GM18909 (cell line): ENCODE data around the gene FAM90A1.
"Not testable (repeated sequence)": the region's sequence is repeated elsewhere in the genome, so short reads cannot be mapped to it uniquely, and the experiment has no call there.

ENCODE experiments used
- ATAC-seq: cut with Tn5 transposase; IDR thresholded peaks from one replicate; pipeline ENCODE4 v1.9.1; 2021; ENCODE audit warnings: mild to moderate bottlenecking; ENCODE audit not compliant: unreplicated experiment, poor library complexity

FAM90A1 gene

DNA sequence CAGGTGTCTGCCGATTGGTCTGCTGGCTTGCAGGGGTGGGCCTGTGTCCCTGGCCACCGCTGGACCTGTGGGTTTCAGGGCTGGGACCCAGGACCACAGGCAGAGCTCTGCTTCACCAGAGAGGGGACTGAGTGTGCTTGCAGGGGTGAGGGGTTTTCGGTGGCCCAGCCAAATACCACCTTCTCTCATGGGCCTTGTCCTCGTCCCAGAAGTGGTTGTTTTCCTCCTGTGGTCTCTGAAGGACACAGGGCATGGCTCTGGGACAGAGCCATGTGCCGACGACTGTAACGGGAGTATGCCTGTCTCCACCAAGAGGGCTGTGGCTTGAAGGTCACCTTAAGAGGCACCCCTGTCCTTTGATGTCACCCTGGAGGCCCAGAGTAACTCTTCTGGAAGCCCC is 7.3 kb upstream of the FAM90A1 start:
- not testable (repeated sequence) for ATAC-seq

GRCh38 chr12:8233935-8234495 is 6.6 kb upstream of the FAM90A1 start:
- ATAC-seq = not testable (repeated sequence)

GRCh38 chr12:8233300-8233855 is 6.0 kb upstream of the FAM90A1 start:
- ATAC-seq = not testable (repeated sequence)

DNA sequence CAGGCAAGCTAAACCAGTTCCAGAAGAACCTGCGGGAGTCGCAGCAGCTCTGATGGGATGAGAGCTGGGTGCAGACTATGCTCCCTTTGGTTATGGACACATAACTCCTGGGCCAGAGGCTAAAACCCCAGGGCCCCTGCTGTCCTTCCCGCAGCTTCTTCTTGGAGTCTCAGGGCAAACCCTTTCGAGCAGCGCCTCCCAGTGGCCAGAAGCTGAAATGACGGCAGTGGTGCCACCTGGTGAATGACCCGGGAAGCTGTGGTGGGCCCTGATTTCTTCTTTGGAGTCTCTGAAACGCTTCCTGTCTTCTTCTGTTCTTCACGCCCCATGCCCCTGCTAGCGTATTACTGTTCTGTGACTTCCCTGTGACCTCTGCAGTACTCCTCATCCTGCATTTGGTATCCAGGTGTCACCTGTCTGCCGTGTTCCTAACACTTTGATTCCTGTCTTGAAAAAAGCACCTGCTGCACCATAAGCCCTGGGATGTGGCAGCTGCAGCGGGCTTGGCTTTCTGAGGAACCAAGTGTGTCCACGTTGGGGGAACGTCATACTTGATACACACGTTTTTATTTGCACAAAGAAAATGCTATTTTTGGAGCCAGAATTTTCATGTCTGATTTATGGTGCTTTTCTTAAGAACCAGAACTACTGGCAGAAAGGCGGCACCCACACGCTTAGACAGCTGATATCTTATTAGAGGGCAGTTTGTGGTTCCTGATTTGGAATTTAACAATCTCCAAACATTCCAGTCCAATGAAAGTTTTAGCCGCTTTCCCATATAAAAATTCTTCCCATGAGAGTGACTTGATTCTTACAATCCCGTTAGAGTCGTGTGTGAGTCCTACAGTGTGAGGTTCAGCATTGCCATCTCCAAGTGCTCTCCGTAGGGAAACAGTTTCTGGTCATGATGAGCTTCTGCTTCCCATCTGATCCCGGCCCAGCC is 4.5 kb upstream of the FAM90A1 start:
- ATAC-seq = not testable (repeated sequence)

- not testable (repeated sequence) for ATAC-seq
These were observed 3.6 kb upstream of the FAM90A1 start for GRCh38 chr12:8231049-8231448.

GRCh38 chr12:8229486-8229885 is 2.1 kb upstream of the FAM90A1 start:
- ATAC-seq = not testable (repeated sequence)

GRCh38 chr12:8228607-8229006 is 1.2 kb upstream of the FAM90A1 start:
- not testable (repeated sequence) for ATAC-seq

DNA sequence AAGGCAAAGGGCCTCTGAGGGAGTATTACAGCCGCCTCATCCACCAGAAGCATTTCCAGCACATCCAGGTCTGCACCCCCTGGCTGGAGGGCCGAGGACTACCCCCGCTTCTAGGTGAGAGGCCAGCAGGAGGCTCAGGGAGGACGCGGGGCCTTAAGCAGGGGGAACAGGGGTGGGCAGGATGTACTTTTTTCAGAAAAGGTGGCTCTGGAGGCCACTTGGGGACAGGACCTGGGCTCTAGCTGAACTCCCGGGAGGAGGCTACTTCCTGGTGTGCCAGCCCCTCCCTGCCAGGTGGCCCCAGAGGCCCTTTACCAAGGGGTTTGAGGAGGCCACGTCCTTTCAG is 287 bp upstream of the FAM90A1 start:
- not testable (repeated sequence) for ATAC-seq

DNA sequence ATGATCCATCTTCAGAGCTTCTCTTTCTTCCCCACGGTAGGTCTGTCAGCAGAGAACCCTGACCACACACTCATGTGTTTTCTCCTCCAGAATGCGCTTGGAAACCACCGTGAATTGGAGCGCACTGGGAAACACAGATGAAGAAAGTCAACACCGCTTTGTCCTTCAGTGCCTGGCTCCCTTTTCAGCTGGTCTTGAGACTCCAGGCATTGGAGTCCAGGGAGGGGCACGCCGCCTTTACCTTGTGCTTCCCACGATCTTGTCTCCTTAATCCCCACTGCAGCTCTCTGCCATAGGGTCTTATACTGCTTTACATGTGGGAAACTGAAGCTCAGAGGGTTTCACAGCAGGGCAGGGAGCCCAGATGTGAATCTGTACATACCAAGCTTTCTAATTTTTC is 1.1 kb downstream of the FAM90A1 start:
- no peak for ATAC-seq

- ATAC-seq = not testable (repeated sequence)
These were observed 2.6 kb downstream of the FAM90A1 start for GRCh38 chr12:8224782-8225181.

DNA sequence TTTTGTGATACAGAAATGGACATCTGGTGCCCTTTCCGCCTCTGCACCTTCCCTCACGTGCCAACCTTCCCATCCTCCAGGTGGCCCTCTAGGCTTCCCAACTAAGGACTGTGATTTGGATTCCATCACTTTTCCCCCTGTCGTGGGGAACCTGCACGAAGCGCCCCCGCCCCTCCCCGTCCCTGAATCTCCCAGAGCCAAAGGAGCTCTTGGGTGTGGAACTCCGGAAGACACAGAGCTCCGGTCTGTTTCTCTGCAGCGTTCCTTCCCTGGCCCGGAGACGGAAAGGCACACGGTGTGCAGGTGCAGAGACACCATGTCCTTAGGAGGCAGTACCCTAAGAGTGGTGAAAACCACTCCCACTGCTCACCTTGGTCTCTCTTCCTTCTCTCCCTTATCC is 3.8 kb downstream of the FAM90A1 start:
- not testable (repeated sequence) for ATAC-seq

DNA sequence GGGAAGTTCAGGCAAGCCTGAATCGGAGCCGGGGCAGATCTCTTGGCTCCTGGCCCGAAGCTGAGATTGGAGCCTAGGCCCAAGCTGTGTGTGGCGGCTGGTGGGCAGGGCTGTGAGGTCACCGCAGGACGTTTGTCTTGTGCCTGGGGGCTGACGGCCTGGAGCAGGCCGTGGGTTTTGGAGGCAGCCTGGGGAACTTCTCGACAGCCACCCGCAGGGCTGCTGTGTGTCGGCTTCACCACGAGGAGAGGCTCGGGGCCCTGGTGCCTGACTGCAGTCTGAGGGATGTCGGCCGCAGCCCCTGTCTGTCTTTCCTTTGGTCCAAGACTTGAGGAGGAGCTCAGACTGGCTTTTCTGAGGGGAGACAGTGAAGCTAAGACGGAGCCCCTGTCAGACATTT is 5.1 kb downstream of the FAM90A1 start:
- ATAC-seq = not testable (repeated sequence)

- ATAC-seq = not testable (repeated sequence)
These were observed 5.6 kb downstream of the FAM90A1 start for GRCh38 chr12:8221844-8222243.

DNA sequence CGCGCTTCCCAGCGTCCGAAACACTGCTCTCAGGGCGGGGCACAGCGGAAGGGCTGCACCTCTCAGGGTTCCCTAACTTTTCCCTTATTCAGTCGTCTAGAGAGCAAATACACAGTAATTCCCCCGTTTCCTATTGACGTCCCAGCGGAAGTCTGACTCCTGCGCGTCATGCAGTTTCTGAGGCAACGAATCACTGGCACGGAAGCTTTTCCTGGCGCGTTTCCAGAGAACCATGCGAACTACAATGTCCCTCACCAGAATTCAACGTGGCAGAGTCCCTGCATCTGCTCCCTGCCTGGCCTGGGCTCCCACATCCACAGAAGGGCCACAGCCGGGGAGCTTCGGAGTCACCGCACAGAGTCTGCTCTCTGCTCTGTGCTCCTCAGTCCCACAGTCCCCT is 6.0 kb downstream of the FAM90A1 start:
- ATAC-seq = not testable (repeated sequence)

DNA sequence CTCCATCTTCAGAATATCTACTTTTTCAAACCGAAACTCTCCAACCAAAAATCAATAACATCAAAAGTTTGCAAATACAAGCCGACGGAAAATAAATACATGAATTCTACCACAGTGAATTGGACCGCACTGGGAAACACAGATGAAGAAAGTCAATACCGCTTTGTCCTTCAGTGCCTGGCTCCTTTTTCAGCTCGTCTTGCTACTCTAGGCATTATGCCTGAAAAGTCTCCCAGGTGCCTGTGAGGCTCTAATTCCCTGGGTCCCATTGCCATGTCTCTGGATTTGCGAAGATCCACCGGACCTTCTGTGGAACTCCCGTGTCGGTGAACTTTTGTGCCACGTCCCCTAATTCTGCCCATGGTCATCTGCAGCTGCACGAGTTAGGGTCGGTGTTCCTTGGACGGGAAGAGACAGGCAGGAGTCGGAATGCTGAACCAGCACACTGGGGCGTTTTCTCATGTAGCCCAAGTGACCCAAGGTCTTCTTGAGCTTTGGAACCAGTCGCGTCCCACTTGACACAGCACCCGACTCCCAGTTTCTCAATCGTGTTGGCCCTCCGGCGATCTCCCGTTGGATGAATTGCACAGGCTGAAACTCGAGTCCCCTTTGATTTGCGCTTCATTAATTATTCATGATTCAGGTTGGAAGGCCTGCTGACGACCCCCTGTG is 8.6 kb downstream of the FAM90A1 start:
- ATAC-seq = not testable (repeated sequence)

DNA sequence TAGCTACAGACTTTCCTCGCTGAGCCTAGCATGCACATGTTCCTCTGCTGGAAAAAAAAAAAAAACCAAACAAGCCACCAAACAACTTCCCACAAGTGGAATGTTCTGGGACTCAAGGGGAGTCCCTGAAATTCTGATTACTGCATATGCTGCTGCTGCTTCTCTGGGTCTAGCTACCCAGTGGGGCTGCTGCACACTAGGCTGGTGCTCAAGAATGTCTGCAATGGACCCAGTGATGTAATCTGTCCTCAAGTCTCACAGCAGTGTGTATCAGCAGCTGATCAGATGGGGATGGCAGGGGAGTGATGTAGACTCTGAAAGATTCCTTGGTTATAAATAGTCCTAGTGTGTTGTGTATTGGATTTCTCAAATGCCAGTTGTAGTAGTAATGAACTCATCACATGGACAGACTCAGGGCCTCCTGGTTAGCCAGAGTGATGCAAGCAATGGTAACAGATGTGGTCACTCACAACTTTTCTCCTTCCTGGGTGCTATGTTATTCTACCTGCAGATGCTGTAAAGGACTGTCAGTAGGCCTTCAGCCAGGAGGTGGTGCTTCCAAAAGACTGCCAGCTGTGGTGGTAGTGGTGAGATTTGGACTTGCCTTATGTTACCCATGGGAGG is 29.6 kb downstream of the FAM90A1 start:
- not testable (repeated sequence) for ATAC-seq

GRCh38 chr12:8188088-8188487 is 39.3 kb downstream of the FAM90A1 start:
- ATAC-seq = not testable (repeated sequence)

DNA sequence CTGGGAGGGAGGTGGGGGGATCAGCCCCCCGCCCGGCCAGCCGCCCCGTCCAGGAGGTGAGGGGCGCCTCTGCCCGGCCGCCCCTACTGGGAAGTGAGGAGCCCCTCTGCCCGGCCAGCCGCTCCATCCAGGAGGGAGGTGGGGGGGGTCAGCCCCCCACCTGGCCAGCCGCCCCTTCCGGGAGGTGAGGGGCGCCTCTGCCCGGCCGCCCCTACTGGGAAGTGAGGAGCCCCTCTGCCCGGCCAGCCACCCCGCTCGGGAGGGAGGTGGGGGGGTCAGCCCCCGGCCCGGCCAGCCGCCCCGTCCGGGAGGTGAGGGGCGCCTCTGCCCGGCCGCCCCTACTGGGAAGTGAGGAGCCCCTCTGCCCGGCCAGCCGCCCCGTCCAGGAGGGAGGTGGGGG is 43.2 kb downstream of the FAM90A1 start:
- ATAC-seq = not testable (repeated sequence)

DNA sequence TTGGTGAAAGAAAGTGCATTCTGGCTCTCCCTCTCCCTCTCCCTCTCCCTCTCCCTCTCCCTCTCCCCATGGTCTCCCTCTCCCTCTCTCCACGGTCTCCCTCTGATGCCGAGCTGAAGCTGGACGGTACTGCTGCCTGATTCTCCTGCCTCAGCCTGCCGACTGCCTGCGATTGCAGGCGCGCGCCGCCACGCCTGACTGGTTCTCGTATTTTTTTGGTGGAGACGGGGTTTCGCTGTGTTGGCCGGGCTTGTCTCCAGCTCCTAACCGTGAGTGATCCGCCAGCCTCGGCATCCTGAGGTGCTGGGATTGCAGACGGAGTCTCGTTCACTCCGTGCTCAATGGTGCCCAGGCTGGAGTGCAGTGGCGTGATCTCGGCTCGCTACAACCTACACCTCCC is 44.1 kb downstream of the FAM90A1 start:
- not testable (repeated sequence) for ATAC-seq

- ATAC-seq = not testable (repeated sequence)
These were observed 44.5 kb downstream of the FAM90A1 start for GRCh38 chr12:8182923-8183322.
